GM12878 (cell line): ENCODE results near the gene RASA1. TPM values are rescaled to one million over a fixed set of nuclear protein-coding genes. Genes with fewer than 3 reads are reported as not detected.

Experiments used
- ATAC-seq: fragments of 200-7000 bp; cut with Tn5 transposase; 3 replicates; pipeline ENCODE4 v1.9.1; 2020; ENCODE audit warnings: mild to moderate bottlenecking, moderate library complexity
- BruUV-seq: library from RNA; stranded (reverse); fragments of 400-500 nt; replicated peaks from 2 replicates; lab custom pipeline; 2021; lab: Mats Ljungman, UMichigan
- CTCF ChIA-PET: fragments of 300-600 bp; sonication (Branson Sonifier 250); formaldehyde crosslinking; extraction: SDS; loops from one replicate; lab custom pipeline; 2021; ENCODE audit warnings: inconsistent platforms; lab: Yijun Ruan, JAX
- POLR2A ChIA-PET: fragments of 350-600 bp; formaldehyde crosslinking; extraction: SDS; loops from one replicate; lab custom pipeline; 2021; ENCODE audit warnings: inconsistent platforms; lab: Charles Lee
- RAD21 ChIA-PET: fragments of 300-600 bp; sonication (Branson Sonifier 250); formaldehyde crosslinking; loops from one replicate; lab custom pipeline; 2023; ENCODE audit warnings: antibody characterized with exemption; ENCODE audit not compliant: unreplicated experiment; lab: Charles Lee
- SMC1A ChIA-PET: fragments of 300-600 bp; sonication (Branson Sonifier 250); formaldehyde crosslinking; loops from one replicate; lab custom pipeline; 2023; ENCODE audit not compliant: unreplicated experiment, uncharacterized antibody; lab: Charles Lee
- DNase-seq: peaks from one replicate; pipeline ENCODE4 v3.0.0-alpha.2; 2011; ENCODE audit warnings: low read depth, low spot score
- FAIRE-seq: peaks from 3 replicates; lab custom pipeline; 2011; peaks lifted over from hg19 to GRCh38; lab: Jason Lieb, UNC
- H2AFZ ChIP-seq: 2 replicates; pipeline ENCODE4 v1.6.0; 2011; ENCODE audit warnings: low read depth, low read length, control low read depth; ENCODE audit not compliant: control insufficient read depth
- H3K27ac ChIP-seq: 2 replicates; pipeline ENCODE4 v1.5.1; 2011; ENCODE audit warnings: control low read depth; ENCODE audit not compliant: control insufficient read depth, insufficient read depth
- H3K27me3 ChIP-seq, 2 experiments: replicated peaks in 1 of 2; 2 replicates each; pipeline versions ENCODE4 v1.6.0 to v1.6.1; 2011; ENCODE audit warnings: low read length in 1 of 2; ENCODE audit not compliant: control insufficient read depth in 2 of 2, insufficient read depth in 2 of 2
- H3K36me3 ChIP-seq, 2 experiments: 2 replicates each; pipeline ENCODE4 v1.5.1; 2011; ENCODE audit warnings: low read length in 1 of 2; ENCODE audit not compliant: control insufficient read depth in 2 of 2, insufficient read depth in 2 of 2
- H3K4me1 ChIP-seq: 2 replicates; pipeline ENCODE4 v1.6.1; 2011; ENCODE audit warnings: mild to moderate bottlenecking, low read length, moderate library complexity, mixed read lengths; ENCODE audit not compliant: control insufficient read depth, insufficient read depth
- H3K4me2 ChIP-seq: 2 replicates; pipeline ENCODE4 v1.6.0; 2011; ENCODE audit warnings: control low read depth; ENCODE audit not compliant: control insufficient read depth, insufficient read depth
- H3K4me3 ChIP-seq: fragments of 200-600 bp; sonication (generic); 2 replicates; pipeline ENCODE4 v1.5.1; 2016
- H3K79me2 ChIP-seq: 2 replicates; pipeline ENCODE4 v1.6.0; 2011; ENCODE audit warnings: low read length; ENCODE audit not compliant: control insufficient read depth, insufficient read depth
- H3K9ac ChIP-seq: 2 replicates; pipeline ENCODE4 v1.8.0; 2011; ENCODE audit warnings: low read length, control low read depth, mixed read lengths; ENCODE audit not compliant: control insufficient read depth, insufficient read depth
- H3K9me3 ChIP-seq: replicated peaks from 3 replicates; pipeline ENCODE4 v1.5.1; 2011; ENCODE audit warnings: mild to moderate bottlenecking, low read length; ENCODE audit not compliant: control insufficient read depth, insufficient read depth
- H4K20me1 ChIP-seq: 2 replicates; pipeline ENCODE4 v1.6.0; 2011; ENCODE audit not compliant: control insufficient read depth, insufficient read depth
- CREB1 ChIP-seq: IDR thresholded peaks from 2 replicates; pipeline ENCODE4 v1.6.1; 2012; ENCODE audit warnings: low read depth, mild to moderate bottlenecking, inconsistent platforms
- ESRRA ChIP-seq: IDR thresholded peaks from 2 replicates; pipeline ENCODE4 v1.6.1; 2012; ENCODE audit warnings: mild to moderate bottlenecking, low read length, improper control_type of control experiment
- MXI1 ChIP-seq: fragments of 150-350 bp; IDR thresholded peaks from 2 replicates; pipeline ENCODE4 v1.6.1; 2011; ENCODE audit warnings: low read depth, mild to moderate bottlenecking, inconsistent platforms, low read length, improper control_type of control experiment
- MYC ChIP-seq: IDR thresholded peaks from 2 replicates; pipeline ENCODE4 v1.6.1; 2011; ENCODE audit warnings: mild to moderate bottlenecking, low read length, moderate library complexity, inconsistent platforms; ENCODE audit not compliant: insufficient read depth, insufficient replicate concordance, insufficient read length, severe bottlenecking
- NR2F1 ChIP-seq: fragments of 450-650 bp; conservative IDR thresholded peaks from 2 replicates; pipeline ENCODE4 v1.6.1; 2017; ENCODE audit warnings: mild to moderate bottlenecking
- POU2F2 ChIP-seq: IDR thresholded peaks from 3 replicates; pipeline ENCODE4 v1.6.1; 2011; ENCODE audit warnings: low read depth, mild to moderate bottlenecking, low read length, borderline replicate concordance
- REST ChIP-seq: IDR thresholded peaks from 2 replicates; pipeline ENCODE4 v1.6.1; 2012; ENCODE audit warnings: mild to moderate bottlenecking, low read depth, low read length
- SMC3 ChIP-seq: IDR thresholded peaks from 2 replicates; pipeline ENCODE4 v1.6.1; 2011; ENCODE audit warnings: low read length, improper control_type of control experiment, borderline replicate concordance
- SPI1 ChIP-seq: IDR thresholded peaks from 2 replicates; pipeline ENCODE4 v1.6.1; 2011; ENCODE audit warnings: low read depth, mild to moderate bottlenecking, low read length, moderate library complexity, borderline replicate concordance; ENCODE audit not compliant: insufficient read depth
- SUZ12 ChIP-seq: fragments of 200-600 bp; sonication (generic); IDR thresholded peaks from one replicate; pipeline ENCODE4 v1.6.1; 2018; ENCODE audit warnings: antibody characterized with exemption, mild to moderate bottlenecking; ENCODE audit not compliant: unreplicated experiment
- TBL1XR1 ChIP-seq: IDR thresholded peaks from 2 replicates; pipeline ENCODE4 v1.6.1; 2012; ENCODE audit warnings: low read depth, low read length, improper control_type of control experiment
- WGBS: methylation state at CpG from one replicate; pipeline ENCODE4 v1.1.6; 2016; ENCODE audit warnings: low lambda C conversion rate; ENCODE audit not compliant: insufficient replicate concordance, insufficient coverage; ENCODE audit errors: missing lambda C conversion rate; 5-methylcytosine and 5-hydroxymethylcytosine counted together
- in situ Hi-C: fragments of 300-500 bp; cut with MboI; formaldehyde crosslinking; loops from 9 replicates; pipeline ENCODE4 v1.14.3; 2018; ENCODE audit warnings: mixed read lengths
- intact Hi-C: fragments of 100-400 bp; cut with micrococcal nuclease; formaldehyde crosslinking; loops from one replicate; pipeline ENCODE4 v1.14.2; 2022; ENCODE audit not compliant: unreplicated experiment
- polyA plus RNA-seq, 11 experiments: library from polyadenylated mRNA; depleted of rRNA in 4 of 11; unstranded in 6 of 11; stranded (reverse) in 5 of 11; fragments of >200 nt; fragmentation: Nextera tagmentation in 4 of 11; fragmentation: Illumina TruSeq in 1 of 11; extraction: Ambion mirVana in 4 of 11; extraction: Trizol in 1 of 11; gene quantifications; 1 replicate in 1 of 11; 2 replicates in 10 of 11; pipeline versions ENCODE4 v1.2.1 to v1.2.3, GENCODE V29; 2011 to 2016; ENCODE audit warnings: inconsistent platforms in 2 of 11, missing spikeins in 2 of 11, low read depth in 1 of 11
- total RNA-seq, 4 experiments: library from RNA; depleted of rRNA in 3 of 4; stranded (reverse); fragments of >200 nt in 3 of 4; fragmentation: Illumina TruSeq in 1 of 4; extraction: Trizol in 1 of 4; gene quantifications; 2 replicates each; pipeline versions ENCODE4 v1.2.1 to v1.2.3, GENCODE V29; 2013 to 2021
- TF ChIP-seq, protein P1 (sequence below): fragments of 450-650 bp; formaldehyde crosslinking; IDR thresholded peaks from 2 replicates; pipeline ENCODE4 v1.5.0; 2022; ENCODE audit warnings: mild to moderate bottlenecking, missing genetic modification characterization

The RASA1 gene
- total and polyA plus RNA-seq, 10 of the 15 experiments (the other 5 are each of a cell fraction or from before 2014, with no cell fraction given): 7.8 to 72.3 (median 21.8) TPM

DNA sequence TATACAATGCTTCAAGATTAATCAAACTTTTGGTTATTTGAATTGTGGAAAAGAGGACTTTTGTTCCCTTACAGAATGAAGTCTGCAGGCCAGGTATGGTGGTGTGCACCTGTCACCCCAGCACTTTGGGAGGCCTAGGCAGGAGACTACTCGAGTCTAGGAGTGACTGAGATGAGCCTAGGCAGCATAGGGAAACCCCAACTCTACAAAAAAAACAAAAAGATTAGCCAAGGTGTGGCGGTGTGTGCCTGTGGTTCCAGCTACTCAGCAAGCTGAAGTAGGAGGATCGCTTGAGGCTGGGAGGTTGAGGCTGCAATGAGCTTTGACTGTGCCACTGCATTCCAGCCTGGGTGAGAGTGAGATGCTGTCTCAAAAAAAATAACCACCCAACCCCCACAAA lies 135.7 kb downstream of the RASA1 start (continued):
- TF ChIP-seq, protein P1, sequence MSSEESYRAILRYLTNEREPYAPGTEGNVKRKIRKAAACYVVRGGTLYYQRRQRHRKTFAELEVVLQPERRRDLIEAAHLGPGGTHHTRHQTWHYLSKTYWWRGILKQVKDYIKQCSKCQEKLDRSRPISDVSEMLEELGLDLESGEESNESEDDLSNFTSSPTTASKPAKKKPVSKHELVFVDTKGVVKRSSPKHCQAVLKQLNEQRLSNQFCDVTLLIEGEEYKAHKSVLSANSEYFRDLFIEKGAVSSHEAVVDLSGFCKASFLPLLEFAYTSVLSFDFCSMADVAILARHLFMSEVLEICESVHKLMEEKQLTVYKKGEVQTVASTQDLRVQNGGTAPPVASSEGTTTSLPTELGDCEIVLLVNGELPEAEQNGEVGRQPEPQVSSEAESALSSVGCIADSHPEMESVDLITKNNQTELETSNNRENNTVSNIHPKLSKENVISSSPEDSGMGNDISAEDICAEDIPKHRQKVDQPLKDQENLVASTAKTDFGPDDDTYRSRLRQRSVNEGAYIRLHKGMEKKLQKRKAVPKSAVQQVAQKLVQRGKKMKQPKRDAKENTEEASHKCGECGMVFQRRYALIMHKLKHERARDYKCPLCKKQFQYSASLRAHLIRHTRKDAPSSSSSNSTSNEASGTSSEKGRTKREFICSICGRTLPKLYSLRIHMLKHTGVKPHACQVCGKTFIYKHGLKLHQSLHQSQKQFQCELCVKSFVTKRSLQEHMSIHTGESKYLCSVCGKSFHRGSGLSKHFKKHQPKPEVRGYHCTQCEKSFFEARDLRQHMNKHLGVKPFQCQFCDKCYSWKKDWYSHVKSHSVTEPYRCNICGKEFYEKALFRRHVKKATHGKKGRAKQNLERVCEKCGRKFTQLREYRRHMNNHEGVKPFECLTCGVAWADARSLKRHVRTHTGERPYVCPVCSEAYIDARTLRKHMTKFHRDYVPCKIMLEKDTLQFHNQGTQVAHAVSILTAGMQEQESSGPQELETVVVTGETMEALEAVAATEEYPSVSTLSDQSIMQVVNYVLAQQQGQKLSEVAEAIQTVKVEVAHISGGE (CRISPR knock-in tag): no peak
- TF ChIP-seq SMC3: no peak
- no peak for TF ChIP-seq NR2F1
- no peak for TF ChIP-seq MYC

GRCh38 chr5:87403899-87404298 lies 136.2 kb downstream of the RASA1 start:
- RAD21 ChIA-PET: interaction anchor here (3.2 kb wide), 1 partner anchor 333 kb away, joined by 12 read pairs; no protein-coding TSS in a partner anchor
- ATAC-seq (no peak), DNase-seq (no peak), FAIRE-seq (no peak)
- Histone ChIP-seq H3K27me3 (no peaks in the 10 kb centered on the region), H3K4me1 (no peaks in the 10 kb centered on the region), H3K9me3 (no peaks in the 10 kb centered on the region; the same call in 2 of the 3 replicates), H3K27ac (no peak overlapping the region), H4K20me1 (no peaks in the 10 kb centered on the region), H3K79me2 (peaks cover 2% of the 10 kb centered on the region; the same call in 1 of the 2 replicates), H3K36me3 (peaks cover 3 to 17% of the 10 kb centered on the region in 2 experiments), H3K4me2 (no peak overlapping the region), H3K4me3 (no peak overlapping the region), H2AFZ (no peak overlapping the region), H3K9ac (no peak overlapping the region)
- no TSS peak for BruUV-seq
- WGBS: 97% methylated on average over 3 of the region's 3 CpGs
- SMC1A ChIA-PET: interaction anchor here (1.3 to 2.7 kb wide), 8 partner anchors 8 to 417 kb away, joined by 3 to 14 read pairs (median 4); no protein-coding TSS in a partner anchor
- CTCF ChIA-PET: interaction anchor here (1.3 to 1.5 kb wide), 3 partner anchors 334 to 417 kb away, joined by 3 to 5 read pairs (median 5); no protein-coding TSS in a partner anchor
- in situ Hi-C loops (loop anchor here (25.0 kb wide), 1 partner anchor 792 kb away; the partner anchor contains the start of gene COX7C), intact Hi-C loops (loop anchor here (5.0 to 10.0 kb wide), 3 partner anchors 137 to 519 kb away; partner anchors contain the start of gene RASA1)
- no peak for TF ChIP-seq SUZ12
- TF ChIP-seq MYC: no peak
- no peak for TF ChIP-seq REST
- no peak for TF ChIP-seq MXI1
- no peak for TF ChIP-seq POU2F2
- TF ChIP-seq TBL1XR1: no peak
- TF ChIP-seq ESRRA: no peak
- no peak for TF ChIP-seq SPI1
- no peak for TF ChIP-seq CREB1
- POLR2A ChIA-PET: no interaction called here
